OCI-M2 (cell line): ENCODE measurements around the gene PTPRT.

ENCODE experiments used
- DNase-seq: peaks from one replicate; lab custom pipeline; 2025; ENCODE audit not compliant: unreplicated experiment; lab: John Stamatoyannopoulos, UW

Gene PTPRT

GRCh38 chr20:42740226-42740870, 449.4 kb downstream of the PTPRT start:
- no peak for DNase-seq

GRCh38 chr20:42739683-42740082, 450.0 kb downstream of the PTPRT start:
- DNase-seq = no peak

- DNase-seq = no peak
These were observed 454.2 kb downstream of the PTPRT start for GRCh38 chr20:42735539-42735938.

GRCh38 chr20:42734660-42735368, 454.9 kb downstream of the PTPRT start:
- DNase-seq = no peak

GRCh38 chr20:42721923-42722322, 467.8 kb downstream of the PTPRT start:
- DNase-seq = no peak

- no peak for DNase-seq
These were observed 475.2 kb downstream of the PTPRT start for GRCh38 chr20:42714298-42715141.

- no peak for DNase-seq
These were observed 481.4 kb downstream of the PTPRT start for GRCh38 chr20:42708266-42708665.

GRCh38 chr20:42706759-42707158, 482.9 kb downstream of the PTPRT start:
- no peak for DNase-seq

GRCh38 chr20:42705550-42705949, 484.2 kb downstream of the PTPRT start:
- no peak for DNase-seq

- no peak for DNase-seq
These were observed 486.0 kb downstream of the PTPRT start for GRCh38 chr20:42703744-42704143.

GRCh38 chr20:42701948-42702347, 487.8 kb downstream of the PTPRT start:
- DNase-seq = no peak

- DNase-seq = no peak
These were observed 489.3 kb downstream of the PTPRT start for GRCh38 chr20:42700372-42700771.

GRCh38 chr20:42697962-42698361, 491.7 kb downstream of the PTPRT start:
- no peak for DNase-seq

- no peak for DNase-seq
These were observed 498.8 kb downstream of the PTPRT start for GRCh38 chr20:42690842-42691437.

- DNase-seq = no peak
These were observed 501.1 kb downstream of the PTPRT start for GRCh38 chr20:42688576-42688975.

GRCh38 chr20:42686057-42686456, 503.6 kb downstream of the PTPRT start:
- DNase-seq = no peak

- DNase-seq = no peak
These were observed 510.8 kb downstream of the PTPRT start for GRCh38 chr20:42678895-42679294.

GRCh38 chr20:42656130-42656529, 533.6 kb downstream of the PTPRT start:
- DNase-seq = no peak

- no peak for DNase-seq
These were observed 537.4 kb downstream of the PTPRT start for GRCh38 chr20:42652266-42652665.

- no peak for DNase-seq
These were observed 539.4 kb downstream of the PTPRT start for GRCh38 chr20:42650191-42650746.

GRCh38 chr20:42649748-42650147, 540.0 kb downstream of the PTPRT start:
- no peak for DNase-seq
